GM19372 (cell line): ENCODE data around the gene NCF2.

Experiments used
- ATAC-seq: cut with Tn5 transposase; IDR thresholded peaks from one replicate; pipeline ENCODE4 v1.9.1; 2021; ENCODE audit warnings: mild to moderate bottlenecking, low read depth, moderate library complexity; ENCODE audit not compliant: unreplicated experiment

NCF2 gene

GRCh38 chr1:183508694-183509093, 81.6 kb downstream of the NCF2 start:
- no peak for ATAC-seq

- no peak for ATAC-seq
These were observed 83.7 kb downstream of the NCF2 start for GRCh38 chr1:183506561-183506960.
